GM18870 (cell line): Measurements from ENCODE around the gene EREG.
A peak's percentile ranks its signal among the peaks of the same experiment; 100 is the strongest.
"Not testable (repeated sequence)": the region's sequence is repeated elsewhere in the genome, so short reads cannot be mapped to it uniquely, and the experiment has no call there.

Source experiments
- ATAC-seq: cut with Tn5 transposase; IDR thresholded peaks from one replicate; pipeline ENCODE4 v1.9.1; 2021; ENCODE audit warnings: moderate library complexity; ENCODE audit not compliant: unreplicated experiment

The EREG gene

DNA sequence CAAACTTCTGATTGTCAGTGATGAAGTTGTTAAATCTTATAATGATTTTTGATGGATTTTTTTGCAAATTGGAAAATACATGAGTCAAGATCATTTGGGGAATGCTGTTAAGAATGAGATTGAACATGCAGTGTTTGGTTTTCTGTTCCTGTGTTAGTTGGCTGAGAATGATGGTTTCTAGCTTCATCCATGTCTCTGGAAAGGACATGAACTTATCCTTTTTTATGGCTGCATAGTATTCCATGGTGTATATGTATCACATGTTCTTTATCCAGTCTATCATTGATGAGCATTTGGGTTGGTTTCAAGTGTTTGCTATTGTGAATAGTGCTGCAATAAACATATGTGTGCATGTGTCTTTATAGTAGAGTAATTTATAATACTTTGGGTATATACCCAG, 24.5 kb upstream of the EREG start:
- ATAC-seq, result not testable (repeated sequence)

DNA sequence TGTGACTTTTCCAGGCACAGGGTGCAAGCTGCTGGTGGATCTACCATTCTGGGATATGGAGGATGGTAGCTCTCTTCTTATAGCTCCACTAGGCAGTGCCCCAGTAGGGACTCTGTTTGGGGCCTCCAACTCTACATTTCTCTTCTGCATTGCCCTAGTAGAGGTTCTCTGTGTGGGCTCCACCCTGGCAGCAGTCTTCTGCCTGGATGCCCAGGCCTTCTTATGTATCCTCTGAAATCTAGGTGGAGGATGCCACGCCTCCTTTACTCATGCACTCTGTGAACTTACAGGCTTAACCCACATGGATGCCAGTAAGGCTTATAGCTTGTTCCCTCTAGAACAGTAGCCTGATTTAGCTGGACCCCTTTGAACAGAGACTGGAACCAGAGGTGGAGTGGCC, 20.9 kb upstream of the EREG start:
- no peak for ATAC-seq

DNA sequence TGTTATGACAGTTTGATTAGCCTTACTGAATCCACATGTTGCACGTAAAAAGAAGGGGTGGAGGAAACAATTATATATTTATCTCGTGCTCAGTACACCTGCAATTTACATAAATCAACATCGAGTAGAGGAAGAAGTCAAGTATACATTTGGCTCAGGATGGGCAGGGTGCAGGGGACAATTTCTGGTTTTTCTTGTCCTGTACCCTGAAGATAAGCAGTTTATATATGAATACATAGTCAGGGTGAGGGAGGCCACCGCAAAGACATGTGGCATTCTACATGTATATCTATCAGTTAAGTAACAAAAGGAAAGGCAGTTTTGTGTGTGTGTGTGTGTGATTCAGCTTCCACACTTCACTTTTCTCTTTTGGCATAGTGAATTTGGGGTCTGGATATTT, 11.1 kb upstream of the EREG start:
- ATAC-seq, result no peak

DNA sequence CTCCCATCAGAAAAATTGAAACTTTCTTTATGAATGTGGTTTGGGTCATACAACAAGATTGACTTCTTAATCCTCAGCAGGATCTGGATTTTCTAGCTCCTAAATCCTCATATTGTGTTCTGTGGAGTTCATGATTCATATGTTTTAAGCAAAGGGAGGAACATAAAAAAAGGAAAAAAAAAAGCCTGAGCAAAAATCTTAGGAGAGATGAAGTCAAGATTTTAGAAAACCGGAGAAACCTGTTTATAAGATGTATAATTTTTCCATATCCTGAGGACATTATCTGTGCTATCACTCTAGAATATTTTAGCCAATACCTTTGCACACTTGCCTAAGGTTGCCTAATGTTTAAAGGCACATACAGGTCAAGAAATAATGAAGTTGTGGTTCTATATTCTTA, 7.0 kb upstream of the EREG start:
- ATAC-seq, result no peak

DNA sequence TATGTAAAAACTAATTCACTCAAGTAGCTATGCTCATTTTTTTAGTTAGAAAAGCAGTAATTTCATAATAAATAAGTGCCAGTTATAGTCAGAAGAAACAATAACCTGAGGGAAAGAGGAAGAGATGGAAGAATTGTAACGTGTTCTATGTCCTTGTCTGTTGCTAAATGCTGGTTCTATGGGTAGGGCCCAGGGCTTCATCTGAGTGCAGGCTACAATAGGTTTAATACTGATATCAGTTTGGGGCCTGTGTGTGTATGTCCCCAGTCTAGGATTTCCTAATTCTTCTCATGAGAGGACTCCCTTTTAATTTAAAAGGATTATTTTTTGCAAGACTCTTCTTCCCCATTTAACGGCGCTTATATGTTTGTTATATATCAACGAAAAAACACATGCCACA, 3.3 kb upstream of the EREG start:
- ATAC-seq, result no peak

DNA sequence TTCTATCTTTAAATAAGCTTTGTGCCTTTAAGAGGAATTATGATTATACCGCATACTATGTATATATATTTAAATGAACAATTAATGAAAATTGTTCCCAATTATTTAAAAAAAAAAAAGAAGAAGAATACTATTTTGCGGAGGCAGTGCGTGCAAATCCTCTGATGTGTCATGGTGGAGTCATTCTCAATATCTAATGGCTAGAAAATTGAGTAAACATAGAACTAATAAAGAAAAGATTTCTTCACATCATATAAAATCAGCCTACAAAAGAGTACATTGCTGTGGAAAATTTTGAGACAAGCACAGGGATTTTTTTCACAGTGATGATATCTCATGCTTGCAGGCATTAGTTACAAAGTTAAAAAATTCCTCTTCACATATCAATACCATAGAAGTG, 2.6 kb upstream of the EREG start:
- no peak for ATAC-seq

DNA sequence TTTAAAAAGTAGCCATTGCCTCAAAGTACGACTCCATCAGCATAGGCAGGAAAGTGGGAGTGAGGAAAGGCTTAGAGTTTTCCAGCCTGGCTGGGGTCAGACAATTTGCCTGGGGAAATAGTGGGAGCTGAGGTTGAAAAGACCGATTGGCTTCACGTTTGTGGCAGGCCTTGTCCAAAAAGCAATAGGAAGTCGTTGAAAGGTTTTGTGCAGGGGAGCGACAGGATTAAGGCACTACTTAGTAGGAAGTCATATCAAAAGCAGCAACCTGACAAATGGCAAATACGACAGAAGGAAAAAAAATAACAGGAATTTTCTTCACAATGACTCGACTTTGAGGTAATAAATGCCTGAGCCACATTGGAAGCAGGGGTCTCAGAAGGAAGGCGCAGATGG, 691 bp upstream of the EREG start:
- ATAC-seq, result no peak

DNA sequence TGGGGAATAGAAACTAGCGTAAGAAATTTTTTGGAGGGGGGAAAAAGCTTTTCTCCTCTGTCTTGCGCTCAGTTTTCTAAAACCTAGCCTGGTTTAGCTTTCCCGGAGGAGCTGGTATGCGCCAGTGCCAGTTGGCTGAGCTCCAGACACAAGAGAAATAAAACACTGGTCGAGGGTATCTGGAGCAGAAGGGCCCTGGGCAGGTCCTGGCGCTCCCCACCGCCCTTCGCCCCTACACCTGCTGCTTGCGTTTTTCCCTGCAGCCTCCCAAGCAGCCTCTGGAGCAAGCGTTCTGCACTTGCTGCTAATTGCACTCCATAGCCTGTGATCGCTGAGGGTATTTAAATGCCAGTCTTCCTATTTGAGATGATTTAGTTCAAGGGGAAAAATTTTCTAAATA, 816 bp downstream of the EREG start:
- no peak for ATAC-seq

DNA sequence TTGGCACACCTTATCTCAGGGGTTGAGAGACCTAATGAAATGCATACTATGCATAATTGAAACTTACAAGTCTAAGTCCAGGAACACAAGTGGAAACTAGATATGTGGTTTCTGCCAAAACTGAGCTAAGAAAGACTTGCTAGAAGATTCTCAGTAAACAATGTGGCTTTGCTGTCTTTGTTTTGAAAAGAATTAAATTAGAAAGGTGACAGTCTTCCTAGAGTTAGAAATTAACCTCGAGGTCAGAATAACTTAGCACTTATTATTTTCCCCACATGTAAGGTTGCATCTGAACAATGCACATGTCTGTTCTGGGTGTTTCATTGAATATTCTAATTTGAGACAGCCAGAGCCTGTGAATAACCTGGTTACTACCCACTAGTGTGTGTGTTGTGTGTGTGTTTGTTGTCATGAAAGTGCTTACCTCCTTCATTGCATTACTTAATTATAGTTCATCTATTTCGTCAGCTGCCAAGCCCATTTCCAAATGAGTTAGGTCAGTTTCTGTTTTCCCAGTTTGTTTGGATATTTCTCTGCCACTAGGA, 1.5 kb downstream of the EREG start:
- peak; percentile 41 for ATAC-seq

DNA sequence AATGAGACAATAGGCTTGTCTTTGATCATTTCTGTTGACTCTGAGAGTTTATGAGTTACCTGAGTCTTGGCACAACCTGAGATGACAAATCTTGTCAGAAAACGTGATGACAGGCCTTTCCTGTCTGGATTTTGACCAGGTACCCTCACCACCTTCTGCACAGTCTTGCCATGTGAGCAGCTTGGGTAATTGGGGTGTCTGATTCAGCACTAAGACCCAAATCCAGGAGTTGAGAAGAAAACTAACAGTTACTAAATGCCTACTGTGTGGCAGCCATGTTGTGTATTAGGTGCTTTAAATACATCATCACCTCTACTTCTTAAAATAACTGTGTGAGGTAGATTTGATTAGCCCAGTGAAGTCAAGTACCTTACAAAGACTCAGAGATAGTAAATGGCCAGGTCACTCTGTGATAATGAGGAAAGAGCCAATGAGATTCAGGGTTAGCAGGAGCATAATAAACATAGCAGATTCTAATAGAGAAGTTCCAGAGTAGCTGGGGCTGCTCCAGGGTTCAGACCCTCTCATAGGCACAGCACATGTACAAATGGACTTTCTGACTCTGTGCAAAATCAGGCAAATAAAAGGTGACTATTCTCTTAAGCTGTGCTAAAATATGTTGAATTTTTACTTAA, 2.8 kb downstream of the EREG start:
- ATAC-seq, result no peak

DNA sequence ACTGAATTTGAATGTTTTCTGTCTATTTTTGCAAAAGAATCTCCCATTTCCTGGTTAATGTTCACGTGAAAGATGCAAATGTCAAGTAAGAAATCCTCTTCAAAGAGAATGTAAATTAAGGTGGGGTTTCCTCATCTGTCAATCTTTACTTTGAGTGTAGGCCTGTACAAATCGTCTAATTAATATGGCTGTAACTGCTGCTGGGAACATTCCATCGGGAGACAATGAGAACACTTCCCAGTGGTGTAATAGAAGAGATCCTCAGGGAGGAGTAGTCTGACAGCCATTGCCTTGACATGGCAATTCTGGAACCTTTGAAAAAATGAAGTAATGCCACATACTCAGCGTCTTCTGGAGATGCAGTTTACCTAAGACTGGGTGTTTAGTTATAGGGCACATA, 3.7 kb downstream of the EREG start:
- ATAC-seq, result no peak

DNA sequence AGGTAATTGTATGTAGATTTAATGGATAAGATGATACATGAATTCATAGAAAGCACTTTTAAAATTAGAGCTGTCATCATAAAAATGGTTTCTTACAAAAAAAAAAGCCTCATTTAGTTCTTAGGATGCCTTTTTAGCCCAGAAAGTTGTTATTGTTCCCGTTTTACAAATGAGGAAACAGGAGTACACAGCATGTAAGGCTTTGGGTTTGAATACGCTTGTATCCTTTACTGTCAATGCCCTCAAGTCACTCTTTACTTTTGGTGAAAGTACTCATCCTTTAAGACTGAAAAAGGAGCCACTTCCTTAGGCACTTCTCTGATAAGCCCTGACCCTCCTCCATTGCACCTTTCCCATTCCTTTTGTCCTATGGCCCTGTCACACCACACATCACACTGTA, 4.9 kb downstream of the EREG start:
- no peak for ATAC-seq

DNA sequence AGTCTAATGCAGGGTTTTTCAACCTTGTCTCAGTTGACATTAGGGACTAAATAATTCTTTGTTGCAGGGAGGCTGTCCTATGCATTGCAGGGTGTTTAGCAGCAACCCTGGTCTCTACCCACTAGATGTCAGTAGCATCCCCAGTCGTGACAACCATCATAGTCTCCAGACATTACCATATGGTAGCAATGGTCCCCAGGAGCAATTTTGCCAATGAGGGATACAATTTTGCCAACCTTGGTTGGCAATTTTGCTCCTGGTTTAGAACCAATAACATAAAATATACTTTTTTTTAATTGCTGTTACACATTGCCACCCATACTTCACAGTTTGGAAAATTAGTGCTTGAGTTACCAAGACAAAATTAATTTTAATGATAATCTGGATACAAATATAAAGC, 6.0 kb downstream of the EREG start:
- peak; percentile 77 for ATAC-seq

DNA sequence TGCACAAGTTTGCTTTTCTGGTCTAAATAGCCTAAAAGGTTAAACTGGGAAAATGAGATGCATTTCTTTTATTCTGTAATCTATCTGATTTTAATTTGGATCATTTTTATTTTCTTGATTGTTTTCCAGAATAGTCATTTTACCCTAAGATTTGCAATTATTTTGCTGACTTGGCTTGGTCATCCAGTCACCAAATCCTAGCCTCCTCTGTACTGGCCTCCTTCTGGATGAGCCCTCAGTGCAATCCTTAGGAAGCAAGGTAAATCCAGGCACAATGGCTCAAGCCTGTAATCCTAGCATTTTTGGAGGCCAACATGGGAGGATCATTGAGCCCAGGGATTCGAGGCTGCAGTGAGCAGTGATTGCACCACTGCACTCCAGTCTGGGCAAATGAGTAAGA, 9.2 kb downstream of the EREG start:
- ATAC-seq, result no peak

DNA sequence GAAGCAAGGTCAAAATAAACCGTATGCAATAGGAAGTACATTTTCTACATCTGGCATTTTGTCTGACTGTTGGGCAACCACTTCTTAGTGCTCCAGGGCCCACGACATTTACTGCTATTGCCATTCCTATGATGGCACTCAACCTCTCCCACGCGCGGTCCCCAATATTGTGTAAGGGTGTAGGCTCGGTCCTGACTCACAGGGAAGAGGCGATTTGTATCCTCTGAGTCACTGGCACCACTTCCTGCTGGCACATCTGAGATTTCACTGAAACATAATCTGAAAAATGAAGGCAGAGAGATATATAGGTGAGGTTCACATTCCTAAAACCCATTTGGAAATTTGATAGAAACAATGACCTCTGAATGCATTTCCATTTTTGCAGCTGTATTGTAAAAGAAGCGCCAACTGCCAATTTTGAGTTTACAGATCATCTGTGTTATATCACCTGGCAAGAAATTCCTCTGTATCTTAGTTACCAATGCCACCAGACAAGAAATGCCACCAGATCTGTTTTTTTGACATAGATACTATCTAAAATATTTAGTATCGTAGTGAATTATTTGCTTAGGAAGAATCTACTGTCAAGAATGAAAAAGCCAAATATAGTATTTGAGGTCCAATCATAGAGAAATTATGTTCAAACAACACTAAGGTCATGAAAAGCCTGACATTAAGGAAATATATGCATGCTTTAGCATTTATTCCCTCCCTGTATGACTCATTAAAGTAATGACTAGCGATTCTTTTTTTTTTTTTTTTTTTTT, 9.8 kb downstream of the EREG start:
- no peak for ATAC-seq

DNA sequence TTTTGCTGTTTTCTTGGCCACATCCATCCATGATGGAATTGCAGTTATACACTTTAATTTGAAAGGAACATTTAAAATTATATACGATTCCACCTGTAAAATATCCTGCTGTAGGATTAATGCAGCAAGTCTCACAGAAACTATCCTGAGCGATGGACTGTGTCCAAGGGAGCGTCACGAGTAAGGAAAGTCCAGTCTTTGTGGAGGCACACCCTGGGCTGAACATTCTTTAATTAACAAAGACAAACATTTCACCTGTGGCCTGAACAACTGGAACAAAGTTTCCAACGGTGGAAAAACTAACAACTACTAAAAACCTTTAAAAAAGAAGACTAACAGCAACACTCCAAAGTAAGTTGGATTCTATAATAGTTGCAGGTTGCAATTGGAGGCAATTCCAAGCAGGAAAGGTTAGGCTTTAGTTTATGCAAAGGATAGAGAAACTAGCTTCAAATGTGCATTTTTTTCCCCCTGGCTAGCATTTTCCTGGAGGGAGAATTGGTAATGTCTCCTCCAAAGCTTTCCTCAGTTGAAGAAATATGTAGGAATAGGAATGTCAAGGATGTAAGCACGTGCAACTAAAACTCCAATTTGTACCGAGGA, 11.0 kb downstream of the EREG start:
- ATAC-seq, result no peak

DNA sequence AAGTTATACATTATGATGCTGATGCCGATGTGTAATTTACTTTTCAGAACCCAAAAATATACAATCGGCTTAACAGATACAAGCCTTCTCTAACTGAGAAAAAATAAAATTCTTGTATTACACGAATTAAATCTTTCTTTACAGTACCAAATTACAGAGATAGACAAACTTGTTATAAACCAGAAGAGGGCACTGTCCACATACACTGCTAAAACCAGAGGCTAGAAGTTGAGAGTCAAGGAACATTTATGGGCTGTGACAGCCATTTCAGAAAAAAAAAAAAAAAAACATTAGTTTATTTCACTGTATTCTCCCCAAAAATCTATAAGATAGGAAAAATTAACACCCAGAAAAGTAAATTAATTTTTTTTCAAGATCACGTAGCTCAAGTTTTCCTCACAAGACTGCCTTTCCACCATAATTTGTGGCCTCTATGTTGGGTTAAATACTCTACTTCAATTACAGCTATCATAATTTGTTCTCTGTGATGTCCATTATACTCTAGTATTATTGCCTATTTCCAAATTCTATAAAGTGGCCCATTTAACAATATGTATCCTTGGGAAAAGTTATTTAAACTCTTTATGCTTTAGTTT, 12.0 kb downstream of the EREG start:
- ATAC-seq, result no peak

DNA sequence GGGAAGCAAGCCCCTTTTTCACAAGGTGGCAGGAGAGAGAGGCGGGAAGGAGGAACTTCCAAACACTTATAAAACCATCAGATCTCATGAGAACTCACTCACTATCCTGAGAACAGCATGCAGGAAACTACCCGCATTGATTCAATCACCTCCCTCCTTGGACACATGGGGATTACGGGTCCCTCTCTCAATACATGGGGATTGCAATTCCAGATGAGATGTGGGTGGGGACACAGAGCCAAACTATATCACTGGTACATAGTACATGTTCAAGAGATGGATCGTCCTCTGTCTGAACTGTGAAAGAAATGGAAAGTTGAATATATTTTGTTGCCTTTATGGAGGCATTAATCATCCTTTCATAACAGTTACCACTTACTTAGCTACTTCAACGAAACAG, 12.8 kb downstream of the EREG start:
- no peak for ATAC-seq

DNA sequence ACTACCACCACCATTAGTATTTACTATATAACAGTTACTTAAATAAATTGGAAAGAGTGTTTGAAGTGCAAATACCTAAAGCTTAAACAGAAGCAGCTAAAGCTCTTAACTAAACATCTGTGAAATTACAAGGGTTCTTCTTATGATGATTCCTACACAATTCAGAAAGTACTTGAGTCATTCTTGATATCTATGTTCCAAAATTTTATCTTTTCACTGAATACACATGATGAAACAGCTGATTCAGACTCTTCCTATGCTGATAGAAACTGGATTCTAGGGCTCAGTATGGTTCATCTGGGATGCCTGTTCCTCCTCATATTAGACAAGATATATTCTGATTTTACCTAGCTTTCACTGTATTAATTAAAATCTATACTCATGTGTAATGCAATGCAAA, 13.6 kb downstream of the EREG start:
- ATAC-seq, result no peak

DNA sequence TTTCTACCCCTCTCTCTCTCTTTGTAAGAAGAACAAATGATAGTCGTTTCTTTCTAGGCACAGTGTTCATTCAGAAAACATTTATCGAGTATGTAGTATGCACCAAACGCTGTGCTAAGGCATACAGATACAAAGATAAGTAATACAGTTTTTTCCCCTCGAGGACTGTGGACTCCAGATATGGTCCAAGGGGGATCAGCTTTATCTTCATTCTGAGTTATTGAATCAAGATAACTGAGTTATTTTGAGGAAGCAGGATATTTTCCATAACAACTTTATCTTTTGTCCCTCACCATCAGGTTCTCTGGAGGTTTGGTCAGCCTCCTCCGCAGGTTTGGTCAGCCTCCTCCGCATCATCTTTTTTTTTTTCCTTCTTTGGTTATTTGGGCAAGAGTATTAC, 15.0 kb downstream of the EREG start:
- ATAC-seq, result no peak

DNA sequence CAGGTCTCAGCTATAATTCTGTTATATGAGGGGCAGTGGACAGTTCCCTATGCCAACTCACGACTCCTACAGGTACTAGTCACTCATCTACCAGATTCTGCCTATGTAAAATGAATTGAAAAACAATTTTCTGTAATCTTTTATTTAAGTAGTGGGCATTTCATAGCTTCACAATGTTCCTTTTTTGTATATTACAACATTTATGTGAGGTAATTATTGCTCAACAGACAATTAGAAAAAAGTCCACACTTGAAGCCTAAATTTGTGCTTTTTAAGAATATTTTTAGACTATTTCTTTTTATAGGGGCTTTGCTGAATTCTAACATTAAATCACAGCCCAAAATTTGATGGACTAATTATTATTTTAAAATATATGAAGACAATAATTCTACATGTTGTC, 20.4 kb downstream of the EREG start:
- no peak for ATAC-seq

DNA sequence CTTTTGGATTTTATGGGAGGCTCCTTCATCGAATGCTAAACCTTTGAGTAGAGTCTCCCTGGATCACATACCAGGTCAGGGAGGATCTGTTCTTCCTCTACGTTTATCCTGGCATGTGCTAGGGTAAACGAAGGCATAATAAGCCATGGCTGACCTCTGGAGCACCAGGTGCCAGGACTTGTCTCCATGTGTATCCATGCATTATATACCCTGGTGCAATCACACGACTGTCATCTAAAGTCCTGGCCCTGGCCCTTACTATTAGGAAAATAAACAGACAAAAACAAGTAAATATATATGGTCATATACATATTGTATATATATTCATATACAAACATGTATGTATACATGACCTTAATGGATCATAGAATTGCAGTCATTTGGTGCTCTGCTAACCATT, 21.2 kb downstream of the EREG start:
- ATAC-seq, result no peak
